SK-N-MC (cell line): ENCODE measurements around the gene ARHGAP24.

ENCODE experiments used
- DNase-seq: peaks from one replicate; pipeline ENCODE4 v3.0.0-alpha.2; 2011; ENCODE audit warnings: low read depth, low spot score
- H3K27ac ChIP-seq: fragments of 200-600 bp; sonication (generic); 2 replicates; pipeline ENCODE4 v1.5.1; 2016; ENCODE audit warnings: mixed run types
- H3K36me3 ChIP-seq: fragments of 200-600 bp; sonication (generic); 2 replicates; pipeline ENCODE4 v1.6.1; 2017; ENCODE audit warnings: antibody characterized with exemption, low read length, mixed read lengths; ENCODE audit not compliant: insufficient read depth
- H3K4me3 ChIP-seq: fragments of 200-600 bp; sonication (generic); 2 replicates; pipeline ENCODE4 v1.5.1; 2016
- H3K9ac ChIP-seq: fragments of 200-600 bp; sonication (generic); 2 replicates; pipeline ENCODE4 v1.8.0; 2017; ENCODE audit warnings: mixed run types, mixed read lengths; ENCODE audit not compliant: insufficient read length
- H3K9me3 ChIP-seq: fragments of 200-600 bp; sonication (generic); 2 replicates; pipeline ENCODE4 v1.6.1; 2017; ENCODE audit warnings: low read depth, mild to moderate bottlenecking, antibody characterized with exemption, low read length, moderate library complexity, mixed read lengths
- EZH2 ChIP-seq: fragments of 200-600 bp; sonication (generic); IDR thresholded peaks from one replicate; pipeline ENCODE4 v1.6.1; 2017; ENCODE audit warnings: antibody characterized with exemption
- FOXP2 ChIP-seq: optimal IDR thresholded peaks from 2 replicates; pipeline ENCODE3; 2011; ENCODE audit warnings: mild to moderate bottlenecking, moderate library complexity; ENCODE audit not compliant: insufficient read depth; ENCODE audit errors: extremely low read length, control extremely low read depth
- POLR2AphosphoS5 ChIP-seq: IDR thresholded peaks from 2 replicates; pipeline ENCODE4 v1.6.1; 2012; ENCODE audit warnings: mild to moderate bottlenecking, low read depth, low read length, borderline replicate concordance

Gene ARHGAP24

DNA sequence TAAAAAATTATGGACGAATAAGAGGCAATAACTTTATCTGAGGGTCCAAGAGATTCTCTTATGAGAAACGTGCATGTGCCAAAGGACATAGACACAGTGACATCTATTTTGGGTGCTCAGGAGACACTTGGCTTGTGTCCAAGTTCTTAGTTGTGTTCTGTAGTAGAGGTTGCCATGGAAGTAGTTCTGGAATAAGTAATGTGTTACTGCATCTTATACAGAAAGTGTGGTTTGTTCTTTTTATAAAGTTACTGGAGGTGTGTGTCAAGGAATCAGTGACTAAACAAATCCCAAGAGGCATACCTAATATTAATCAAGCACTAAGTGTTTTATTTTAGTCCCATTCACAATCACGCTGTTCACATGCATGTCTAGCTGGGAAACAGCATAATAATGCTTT lies 305.7 kb downstream of the ARHGAP24 start:
- Histone ChIP-seq H3K4me3 (no peak overlapping the region), H3K27ac (no peak overlapping the region), H3K36me3 (no peaks in the 10 kb centered on the region), H3K9ac (no peak overlapping the region), H3K9me3 (no peaks in the 10 kb centered on the region)
- TF ChIP-seq FOXP2 (no peak), EZH2 (no peak), POLR2AphosphoS5 (no peak)
- DNase-seq: no peak

DNA sequence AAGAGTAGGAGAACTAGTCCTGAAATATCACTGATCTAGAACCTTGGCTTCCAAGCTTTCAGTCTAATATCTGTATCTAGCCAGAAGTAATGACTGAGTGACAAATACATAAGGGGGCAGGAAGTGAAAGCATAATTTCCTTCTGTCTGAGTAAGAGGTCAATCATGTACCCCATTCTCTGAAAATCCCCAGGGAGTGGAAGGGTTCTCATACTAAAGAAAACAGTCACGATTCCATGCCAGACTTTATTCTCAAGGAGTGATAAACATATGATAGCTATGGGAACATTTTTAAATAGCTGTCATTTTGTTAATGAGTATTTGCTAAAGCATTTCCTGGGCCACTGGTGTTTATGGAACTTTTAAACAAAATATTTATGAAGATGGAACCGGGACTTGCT lies 308.5 kb downstream of the ARHGAP24 start:
- no peaks in the 10 kb centered on the region for H3K9me3 ChIP-seq
- H3K9ac ChIP-seq: no peak overlapping the region
- TF ChIP-seq POLR2AphosphoS5 (no peak), EZH2 (no peak), FOXP2 (no peak)
- DNase-seq: no peak
- no peaks in the 10 kb centered on the region for H3K36me3 ChIP-seq
- H3K27ac ChIP-seq: no peak overlapping the region
- H3K4me3 ChIP-seq: no peak overlapping the region

DNA sequence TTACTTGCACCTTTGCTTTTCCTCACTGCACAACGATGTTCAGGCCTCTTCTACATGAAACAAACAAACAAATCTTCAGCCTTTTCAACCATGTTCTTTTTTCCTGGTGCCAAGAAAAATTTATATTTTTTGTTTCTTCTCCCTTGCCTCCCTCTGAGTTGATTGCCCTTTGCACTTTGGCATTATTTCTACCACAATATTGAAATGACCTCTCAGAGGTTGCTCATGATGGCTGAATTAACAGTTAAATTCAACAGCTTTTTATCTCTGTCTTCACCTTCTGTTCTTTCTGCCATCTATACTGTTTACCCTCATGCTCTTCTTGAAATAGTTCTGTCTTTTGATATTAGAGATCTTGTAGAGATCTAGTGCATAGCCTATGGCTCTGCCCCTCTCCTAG lies 308.9 kb downstream of the ARHGAP24 start:
- TF ChIP-seq POLR2AphosphoS5: no peak
- TF ChIP-seq FOXP2: no peak
- no peak for TF ChIP-seq EZH2
- Histone ChIP-seq H3K36me3 (no peaks in the 10 kb centered on the region), H3K4me3 (no peak overlapping the region), H3K27ac (no peak overlapping the region), H3K9me3 (no peaks in the 10 kb centered on the region), H3K9ac (no peak overlapping the region)
- DNase-seq: no peak

DNA sequence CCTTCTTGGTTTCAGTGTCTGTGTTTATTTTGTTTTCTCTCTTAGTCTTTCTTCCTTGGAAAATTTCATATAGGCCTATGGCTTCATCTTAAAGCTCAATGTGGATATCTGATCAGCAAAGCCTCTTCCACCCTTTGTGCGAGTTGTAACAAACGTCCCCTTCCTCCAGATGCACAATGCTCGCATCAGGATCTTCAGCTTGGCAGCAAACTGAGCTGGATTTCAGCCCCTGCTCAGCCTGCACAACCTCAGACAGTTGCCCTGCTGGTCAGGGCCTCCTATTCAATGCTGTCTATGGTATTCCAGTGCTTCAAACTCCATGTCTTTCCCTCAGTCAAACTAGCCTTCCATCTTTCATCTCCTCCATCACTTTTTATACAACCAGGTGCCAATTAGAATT lies 309.4 kb downstream of the ARHGAP24 start:
- TF ChIP-seq EZH2: no peak
- no peak for TF ChIP-seq FOXP2
- TF ChIP-seq POLR2AphosphoS5: no peak
- Histone ChIP-seq H3K36me3 (no peaks in the 10 kb centered on the region), H3K4me3 (no peak overlapping the region), H3K27ac (no peak overlapping the region), H3K9me3 (no peaks in the 10 kb centered on the region), H3K9ac (no peak overlapping the region)
- DNase-seq: no peak

DNA sequence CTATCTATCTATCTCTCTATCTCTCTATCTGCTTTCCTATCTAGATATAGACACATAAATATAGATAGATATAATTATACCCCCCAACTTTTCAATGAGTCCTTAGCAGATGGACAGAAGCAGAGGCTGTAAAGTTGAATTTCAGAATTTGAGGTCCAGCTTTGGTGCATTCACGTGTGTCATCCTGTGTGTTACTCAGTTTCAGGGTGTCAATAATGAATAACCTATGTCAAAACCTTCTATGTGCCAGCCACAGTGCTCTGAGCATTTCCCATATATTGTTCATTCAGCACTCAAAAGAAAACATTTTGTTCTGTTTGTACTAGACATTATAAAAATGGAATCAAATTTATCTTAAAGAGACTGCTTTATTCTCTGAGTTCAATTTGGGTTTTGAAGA lies 310.0 kb downstream of the ARHGAP24 start:
- no peaks in the 10 kb centered on the region for H3K9me3 ChIP-seq
- H3K9ac ChIP-seq: no peak overlapping the region
- no peaks in the 10 kb centered on the region for H3K36me3 ChIP-seq
- no peak overlapping the region for H3K4me3 ChIP-seq
- TF ChIP-seq POLR2AphosphoS5 (no peak), FOXP2 (no peak), EZH2 (no peak)
- no peak for DNase-seq
- H3K27ac ChIP-seq: no peak overlapping the region

DNA sequence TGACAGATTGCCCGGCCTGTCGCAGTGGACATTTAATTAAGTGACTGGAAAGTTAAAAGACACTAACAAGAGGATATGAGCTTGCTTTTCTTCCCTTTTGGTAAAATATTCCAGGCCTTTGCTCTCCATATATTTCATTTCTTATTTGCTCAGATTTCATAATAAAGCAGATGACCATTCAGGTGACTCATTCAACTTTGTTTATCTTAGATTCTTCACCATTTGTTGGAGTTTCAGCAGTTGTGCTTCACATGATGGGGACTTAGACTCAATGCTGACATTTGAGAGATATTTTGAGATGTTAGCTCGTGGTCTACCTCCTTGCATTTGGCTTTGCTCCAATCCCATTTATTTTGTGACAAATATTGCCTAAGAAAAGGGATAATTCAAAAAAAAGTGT lies 312.2 kb downstream of the ARHGAP24 start:
- no peak for DNase-seq
- Histone ChIP-seq H3K27ac (no peak overlapping the region), H3K9me3 (no peaks in the 10 kb centered on the region), H3K4me3 (no peak overlapping the region), H3K9ac (no peak overlapping the region), H3K36me3 (no peaks in the 10 kb centered on the region)
- no peak for TF ChIP-seq FOXP2
- no peak for TF ChIP-seq EZH2
- TF ChIP-seq POLR2AphosphoS5: no peak

DNA sequence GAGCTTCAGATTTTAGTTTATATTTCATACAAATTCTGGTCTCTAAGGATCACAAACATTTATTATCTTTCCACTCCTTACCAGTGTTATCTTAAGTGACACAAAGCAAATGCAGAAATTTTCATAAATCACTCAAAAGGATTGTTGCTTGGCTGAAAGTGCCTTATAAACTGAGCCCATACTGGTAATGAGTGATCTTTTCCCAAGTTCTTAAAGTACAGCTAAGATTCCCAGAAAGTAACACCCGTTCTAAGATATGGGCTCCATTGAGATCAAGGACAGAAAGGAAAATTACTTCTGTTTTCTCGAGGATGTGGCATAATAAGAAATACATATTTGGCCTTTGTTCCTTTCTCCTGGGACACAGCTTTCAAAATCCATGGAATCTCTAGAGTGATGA lies 313.7 kb downstream of the ARHGAP24 start:
- H3K9me3 ChIP-seq: no peaks in the 10 kb centered on the region
- TF ChIP-seq POLR2AphosphoS5 (no peak), EZH2 (no peak), FOXP2 (no peak)
- H3K9ac ChIP-seq: no peak overlapping the region
- H3K27ac ChIP-seq: no peak overlapping the region
- H3K4me3 ChIP-seq: no peak overlapping the region
- no peaks in the 10 kb centered on the region for H3K36me3 ChIP-seq
- no peak for DNase-seq

DNA sequence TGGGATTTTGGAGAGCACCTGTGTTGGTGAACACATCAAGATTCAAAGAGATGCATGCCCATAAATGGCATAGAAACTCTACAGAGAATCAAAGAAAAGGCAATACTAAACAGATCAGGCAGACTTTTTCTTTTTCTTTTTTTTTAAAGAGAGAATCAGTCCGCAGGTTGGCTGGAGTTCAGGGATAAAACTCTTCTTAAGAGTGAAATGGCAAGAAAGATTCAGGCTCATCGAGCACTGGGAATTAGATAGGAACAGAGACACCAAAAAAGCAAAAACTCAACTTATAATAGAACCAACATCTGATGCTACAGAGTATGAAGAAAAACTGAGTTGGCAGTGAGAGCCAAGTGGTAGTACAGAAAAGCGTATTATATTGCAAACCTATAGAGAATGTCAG lies 314.3 kb downstream of the ARHGAP24 start:
- no peaks in the 10 kb centered on the region for H3K9me3 ChIP-seq
- no peak for DNase-seq
- H3K4me3 ChIP-seq: no peak overlapping the region
- no peaks in the 10 kb centered on the region for H3K36me3 ChIP-seq
- no peak overlapping the region for H3K9ac ChIP-seq
- H3K27ac ChIP-seq: no peak overlapping the region
- TF ChIP-seq POLR2AphosphoS5 (no peak), EZH2 (no peak), FOXP2 (no peak)

DNA sequence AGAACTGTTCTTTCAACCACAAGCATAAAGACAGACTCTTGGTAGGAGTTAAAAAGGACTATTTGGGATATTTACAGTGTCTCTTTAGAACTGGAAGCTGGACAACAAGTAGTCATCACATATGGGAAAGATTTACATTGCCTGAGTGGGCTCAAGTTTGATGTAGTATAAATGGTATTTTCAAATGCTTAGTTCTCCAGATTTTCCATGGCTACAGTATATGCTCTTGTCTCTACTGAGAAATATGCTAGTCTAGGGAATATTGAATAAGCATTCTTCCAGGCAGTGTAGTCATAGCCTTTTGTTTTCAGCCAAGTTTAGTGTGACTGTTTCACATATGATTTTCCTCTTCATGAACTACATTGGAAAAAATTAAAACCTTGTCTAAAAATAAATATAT lies 315.6 kb downstream of the ARHGAP24 start:
- DNase-seq: no peak
- Histone ChIP-seq H3K9ac (no peak overlapping the region), H3K4me3 (no peak overlapping the region), H3K9me3 (no peaks in the 10 kb centered on the region), H3K36me3 (no peaks in the 10 kb centered on the region), H3K27ac (no peak overlapping the region)
- TF ChIP-seq POLR2AphosphoS5 (no peak), EZH2 (no peak), FOXP2 (no peak)
